Neural progenitor cell (in vitro differentiated cells): ENCODE results near the gene ZNF577. TPM values are rescaled to one million over a fixed set of nuclear protein-coding genes. Genes with fewer than 3 reads are reported as not detected.

ENCODE experiments used
- DNase-seq: peaks from one replicate; pipeline ENCODE4 v3.0.0-alpha.2; 2016; ENCODE audit warnings: low spot score
- H2AFZ ChIP-seq: fragments of 200-600 bp; sonication (generic); replicated peaks from 2 replicates; pipeline ENCODE4 v1.6.1; 2016; ENCODE audit warnings: antibody characterized with exemption
- H3F3A ChIP-seq: fragments of 200-600 bp; sonication (generic); 2 replicates; pipeline ENCODE4 v1.6.1; 2016; ENCODE audit warnings: antibody characterized with exemption, low read depth
- H3K27ac ChIP-seq: fragments of 200-600 bp; sonication (generic); 2 replicates; pipeline ENCODE4 v1.5.1; 2016; ENCODE audit warnings: mild to moderate bottlenecking
- H3K27me3 ChIP-seq: fragments of 200-600 bp; sonication (generic); 2 replicates; pipeline ENCODE4 v1.6.1; 2016; ENCODE audit warnings: mild to moderate bottlenecking, moderate library complexity
- H3K36me3 ChIP-seq: fragments of 200-600 bp; sonication (generic); 2 replicates; pipeline ENCODE4 v1.5.1; 2016
- H3K4me1 ChIP-seq: fragments of 200-600 bp; sonication (generic); 2 replicates; pipeline ENCODE4 v1.6.1; 2016; ENCODE audit warnings: mixed run types
- H3K4me2 ChIP-seq: fragments of 200-600 bp; sonication (generic); 2 replicates; pipeline ENCODE4 v1.6.1; 2016
- H3K4me3 ChIP-seq: fragments of 200-600 bp; sonication (generic); 2 replicates; pipeline ENCODE4 v1.5.1; 2016
- H3K79me2 ChIP-seq: fragments of 200-600 bp; sonication (generic); 2 replicates; pipeline ENCODE4 v1.6.1; 2016; ENCODE audit warnings: low read depth
- H3K9ac ChIP-seq: fragments of 200-600 bp; sonication (generic); 2 replicates; pipeline ENCODE4 v1.6.1; 2016
- H3K9me3 ChIP-seq: fragments of 200-600 bp; sonication (generic); 2 replicates; pipeline ENCODE4 v1.5.1; 2016; ENCODE audit warnings: low read depth
- H4K20me1 ChIP-seq: fragments of 200-600 bp; sonication (generic); 2 replicates; pipeline ENCODE4 v1.6.1; 2016; ENCODE audit warnings: low read depth
- H3K27ac Mint-ChIP-seq: 3 replicates; pipeline ENCODE4 v1.8.0; 2021; ENCODE audit warnings: mixed read lengths
- H3K27me3 Mint-ChIP-seq: 2 replicates; pipeline ENCODE4 v1.8.0; 2022; ENCODE audit warnings: low read depth, mild to moderate bottlenecking, inconsistent platforms, moderate library complexity, mixed read lengths; ENCODE audit not compliant: insufficient read depth
- H3K36me3 Mint-ChIP-seq: 3 replicates; pipeline ENCODE4 v1.8.0; 2021; ENCODE audit warnings: mixed read lengths
- H3K4me1 Mint-ChIP-seq: 3 replicates; pipeline ENCODE4 v1.8.0; 2021; ENCODE audit warnings: mixed read lengths
- H3K4me3 Mint-ChIP-seq: 3 replicates; pipeline ENCODE4 v1.8.0; 2021; ENCODE audit warnings: mild to moderate bottlenecking, moderate library complexity, mixed read lengths
- H3K9me3 Mint-ChIP-seq: 3 replicates; pipeline ENCODE4 v1.8.0; 2020; ENCODE audit warnings: mixed read lengths
- EZH2 ChIP-seq: fragments of 200-600 bp; sonication (generic); IDR thresholded peaks from 2 replicates; pipeline ENCODE4 v1.6.1; 2017; ENCODE audit warnings: antibody characterized with exemption, mild to moderate bottlenecking, moderate library complexity
- EZH2phosphoT487 ChIP-seq: fragments of 200-600 bp; sonication (generic); IDR thresholded peaks from 2 replicates; pipeline ENCODE4 v1.6.1; 2017; ENCODE audit warnings: antibody characterized with exemption
- total RNA-seq: library from RNA; depleted of rRNA; stranded (reverse); fragments of >200 nt; gene quantifications from 2 replicates; pipeline ENCODE4 v1.2.3, GENCODE V29; 2015; ENCODE audit warnings: low replicate concordance
- TF ChIP-seq, protein P1 (sequence below): fragments of 200-600 bp; sonication (generic); IDR thresholded peaks from 2 replicates; pipeline ENCODE4 v1.5.1; 2017; ENCODE audit warnings: antibody characterized with exemption, mild to moderate bottlenecking

ZNF577 gene
- total RNA-seq, 1 donor from 2014 or later: 47.7 TPM

DNA sequence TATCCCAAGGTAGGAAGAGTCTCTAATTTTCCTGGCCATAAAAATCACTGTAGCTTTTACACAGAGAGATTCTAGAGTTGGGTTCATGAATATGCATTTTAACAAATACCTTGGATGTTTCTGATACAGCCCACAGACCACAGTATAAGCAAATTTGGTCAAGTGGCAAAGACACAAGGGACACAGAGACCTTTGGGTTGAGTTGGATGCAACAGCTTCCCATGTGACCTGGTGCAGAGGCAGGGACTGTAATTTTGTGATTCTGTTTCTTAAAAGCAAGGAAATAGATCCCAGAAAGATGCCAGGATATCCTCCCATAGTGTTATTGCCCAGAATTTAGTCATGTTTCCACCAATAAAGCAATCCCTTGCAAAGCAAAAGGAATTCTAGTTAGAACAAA, 65.8 kb downstream of the ZNF577 start:
- H3K4me2 ChIP-seq: no peak overlapping the region
- H3K27ac ChIP-seq: no peak overlapping the region
- no peaks in the 10 kb centered on the region for H3F3A ChIP-seq
- H3K27ac Mint-ChIP-seq: no peak overlapping the region
- no peaks in the 10 kb centered on the region for H3K36me3 Mint-ChIP-seq
- H3K9ac ChIP-seq: no peak overlapping the region
- no peaks in the 10 kb centered on the region for H3K9me3 ChIP-seq
- no peak overlapping the region for H3K4me3 Mint-ChIP-seq
- no peaks in the 10 kb centered on the region for H3K36me3 ChIP-seq
- H4K20me1 ChIP-seq: no peaks in the 10 kb centered on the region
- H3K4me1 Mint-ChIP-seq: no peaks in the 10 kb centered on the region
- H3K4me1 ChIP-seq: no peaks in the 10 kb centered on the region
- no peak for DNase-seq
- TF ChIP-seq EZH2phosphoT487 (no peak), EZH2 (no peak)
- TF ChIP-seq, protein P1, sequence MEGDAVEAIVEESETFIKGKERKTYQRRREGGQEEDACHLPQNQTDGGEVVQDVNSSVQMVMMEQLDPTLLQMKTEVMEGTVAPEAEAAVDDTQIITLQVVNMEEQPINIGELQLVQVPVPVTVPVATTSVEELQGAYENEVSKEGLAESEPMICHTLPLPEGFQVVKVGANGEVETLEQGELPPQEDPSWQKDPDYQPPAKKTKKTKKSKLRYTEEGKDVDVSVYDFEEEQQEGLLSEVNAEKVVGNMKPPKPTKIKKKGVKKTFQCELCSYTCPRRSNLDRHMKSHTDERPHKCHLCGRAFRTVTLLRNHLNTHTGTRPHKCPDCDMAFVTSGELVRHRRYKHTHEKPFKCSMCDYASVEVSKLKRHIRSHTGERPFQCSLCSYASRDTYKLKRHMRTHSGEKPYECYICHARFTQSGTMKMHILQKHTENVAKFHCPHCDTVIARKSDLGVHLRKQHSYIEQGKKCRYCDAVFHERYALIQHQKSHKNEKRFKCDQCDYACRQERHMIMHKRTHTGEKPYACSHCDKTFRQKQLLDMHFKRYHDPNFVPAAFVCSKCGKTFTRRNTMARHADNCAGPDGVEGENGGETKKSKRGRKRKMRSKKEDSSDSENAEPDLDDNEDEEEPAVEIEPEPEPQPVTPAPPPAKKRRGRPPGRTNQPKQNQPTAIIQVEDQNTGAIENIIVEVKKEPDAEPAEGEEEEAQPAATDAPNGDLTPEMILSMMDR: no peak
- H3K9me3 Mint-ChIP-seq: peaks cover 21% of the 10 kb centered on the region
- H3K79me2 ChIP-seq: no peaks in the 10 kb centered on the region
- no peak overlapping the region for H3K4me3 ChIP-seq
- peaks cover 2% of the 10 kb centered on the region for H3K27me3 Mint-ChIP-seq
- H3K27me3 ChIP-seq: no peaks in the 10 kb centered on the region
- no peak overlapping the region for H2AFZ ChIP-seq

DNA sequence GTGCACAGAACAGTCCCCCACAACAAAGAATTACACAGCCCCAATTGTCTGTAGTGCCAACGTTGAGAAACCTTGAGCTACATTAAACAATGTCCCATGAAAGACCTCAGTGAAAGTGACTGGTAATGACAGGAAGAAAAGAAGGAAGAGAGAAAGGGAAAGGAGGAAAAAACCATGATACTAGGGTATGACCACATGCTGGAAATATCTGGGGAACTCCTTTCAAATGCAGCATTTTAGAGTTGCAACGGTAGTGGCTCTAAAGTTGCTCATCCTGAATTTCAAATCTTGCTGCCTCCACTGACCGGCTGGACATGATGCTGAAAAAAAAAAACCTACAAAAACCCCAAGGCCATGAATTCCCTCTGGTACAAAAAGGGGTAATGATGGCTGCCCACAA, 66.3 kb downstream of the ZNF577 start:
- no peaks in the 10 kb centered on the region for H3K79me2 ChIP-seq
- no peak overlapping the region for H3K9ac ChIP-seq
- H3F3A ChIP-seq: no peaks in the 10 kb centered on the region
- no peak for TF ChIP-seq EZH2
- TF ChIP-seq EZH2phosphoT487: no peak
- TF ChIP-seq, protein P1: no peak
- H2AFZ ChIP-seq: no peak overlapping the region
- no peak overlapping the region for H3K4me3 ChIP-seq
- no peak overlapping the region for H3K4me3 Mint-ChIP-seq
- no peaks in the 10 kb centered on the region for H3K36me3 ChIP-seq
- H4K20me1 ChIP-seq: no peaks in the 10 kb centered on the region
- no peaks in the 10 kb centered on the region for H3K4me1 ChIP-seq
- H3K27ac ChIP-seq: no peak overlapping the region
- H3K9me3 Mint-ChIP-seq: peaks cover 18% of the 10 kb centered on the region
- H3K36me3 Mint-ChIP-seq: no peaks in the 10 kb centered on the region
- peaks cover 2% of the 10 kb centered on the region for H3K27me3 Mint-ChIP-seq
- H3K9me3 ChIP-seq: no peaks in the 10 kb centered on the region
- no peaks in the 10 kb centered on the region for H3K4me1 Mint-ChIP-seq
- no peak for DNase-seq
- H3K27me3 ChIP-seq: no peaks in the 10 kb centered on the region
- H3K27ac Mint-ChIP-seq: no peak overlapping the region
- no peak overlapping the region for H3K4me2 ChIP-seq

Other genes with a start within 250 kb of the ZNF577 start
- gene SIGLEC14, start 241.1 kb downstream of the ZNF577 start, total RNA-seq: not detected in 2 replicates
- 6.9 and 12.0 TPM in 2 replicates for gene SPACA6, start 194.6 kb downstream of the ZNF577 start, total RNA-seq
- 0.37 and 0.69 TPM in 2 replicates for gene HAS1, start 164.0 kb downstream of the ZNF577 start, total RNA-seq
- gene FPR1, start 136.1 kb downstream of the ZNF577 start, total RNA-seq: not detected in 2 replicates
- not detected in 2 replicates for gene FPR2, start 126.8 kb downstream of the ZNF577 start, total RNA-seq
- gene FPR3, start 92.8 kb downstream of the ZNF577 start, total RNA-seq: not detected in 2 replicates
- gene ZNF649, start 17.1 kb upstream of the ZNF577 start, total RNA-seq: 32.7 and 49.6 TPM in 2 replicates
- gene ZNF613, start 39.5 kb upstream of the ZNF577 start, total RNA-seq: 10.4 and 11.7 TPM in 2 replicates
- gene ZNF350, start 98.9 kb upstream of the ZNF577 start, total RNA-seq: 4.6 and 7.3 TPM in 2 replicates
- gene ZNF615, start 120.3 kb upstream of the ZNF577 start, total RNA-seq: 15.9 and 31.4 TPM in 2 replicates
- gene ZNF614, start 140.4 kb upstream of the ZNF577 start, total RNA-seq: 19.1 and 21.5 TPM in 2 replicates
- gene ZNF432, start 160.9 kb upstream of the ZNF577 start, total RNA-seq: 17.7 and 23.3 TPM in 2 replicates
- gene ZNF841, start 207.8 kb upstream of the ZNF577 start, total RNA-seq: 17.6 and 18.3 TPM in 2 replicates